CD4-positive, alpha-beta T cell (primary cell): ENCODE data around the gene EHD2. TPM values are rescaled to one million over a fixed set of nuclear protein-coding genes. Genes with fewer than 3 reads are reported as not detected.

Experiments
- ATAC-seq: fragments of 200-7000 bp; cut with Tn5 transposase; one replicate; pipeline ENCODE4 v1.10.0; 2022; ENCODE audit warnings: mild to moderate bottlenecking; ENCODE audit not compliant: poor library complexity
- CTCF ChIA-PET: fragments of 350-600 bp; sonication (Branson Sonifier 250); formaldehyde crosslinking; loops from one replicate; lab custom pipeline; 2021; ENCODE audit warnings: antibody characterized with exemption, inconsistent platforms; lab: Charles Lee
- POLR2A ChIA-PET: fragments of 350-600 bp; sonication (Branson Sonifier 250); formaldehyde crosslinking; loops from one replicate; lab custom pipeline; 2021; ENCODE audit warnings: antibody characterized with exemption, inconsistent platforms; lab: Charles Lee
- DNase-seq, 14 experiments: peaks; one replicate each; pipeline ENCODE4 v3.0.0-alpha.2; 2013 to 2020; ENCODE audit warnings: mixed read lengths in 2 of 14
- H3K27ac ChIP-seq, 2 donors: one replicate each; pipeline versions ENCODE4 v1.5.1 to v1.7.0; 2013; ENCODE audit warnings: low read length in 2 of 2, low read depth in 1 of 2, mild to moderate bottlenecking in 1 of 2
- H3K27me3 ChIP-seq, 2 experiments: 1 replicate in 1 of 2; 2 replicates in 1 of 2; pipeline versions ENCODE4 v1.6.1 to v1.7.0; 2013; ENCODE audit warnings: low read length in 2 of 2, control low read depth in 1 of 2, mild to moderate bottlenecking in 1 of 2, moderate library complexity in 1 of 2; ENCODE audit not compliant: insufficient read depth in 2 of 2, control insufficient read depth in 1 of 2
- H3K36me3 ChIP-seq: one replicate; pipeline ENCODE4 v1.6.1; 2013; ENCODE audit warnings: low read length, control low read depth; ENCODE audit not compliant: insufficient read depth
- H3K4me1 ChIP-seq: one replicate; pipeline ENCODE4 v1.6.1; 2013; ENCODE audit warnings: low read length, control low read depth; ENCODE audit not compliant: insufficient read depth
- H3K4me3 ChIP-seq: one replicate; pipeline ENCODE4 v1.5.1; 2013; ENCODE audit warnings: mild to moderate bottlenecking, low read length, moderate library complexity
- H3K9me3 ChIP-seq, 2 experiments: 1 replicate in 1 of 2; 2 replicates in 1 of 2; pipeline versions ENCODE4 v1.6.1 to v1.7.0; 2013; ENCODE audit warnings: low read length in 2 of 2, mild to moderate bottlenecking in 2 of 2, control low read depth in 1 of 2, moderate library complexity in 1 of 2; ENCODE audit not compliant: control insufficient read depth in 1 of 2, insufficient read depth in 1 of 2
- H3K27ac Mint-ChIP-seq: one replicate; pipeline ENCODE4 v1.8.0; 2020; ENCODE audit warnings: mixed read lengths
- H3K27me3 Mint-ChIP-seq: one replicate; pipeline ENCODE4 v1.8.0; 2021; ENCODE audit warnings: mixed read lengths
- H3K36me3 Mint-ChIP-seq: one replicate; pipeline ENCODE4 v1.8.0; 2021; ENCODE audit warnings: low read depth, mixed read lengths
- H3K4me1 Mint-ChIP-seq: one replicate; pipeline ENCODE4 v1.8.0; 2021; ENCODE audit warnings: low read depth, mixed read lengths
- H3K4me3 Mint-ChIP-seq: one replicate; pipeline ENCODE4 v1.8.0; 2020; ENCODE audit warnings: mild to moderate bottlenecking, mixed read lengths
- H3K9me3 Mint-ChIP-seq: one replicate; pipeline ENCODE4 v1.8.0; 2020; ENCODE audit warnings: mixed read lengths
- CTCF ChIP-seq: fragments of 200-600 bp; IDR thresholded peaks from one replicate; pipeline ENCODE4 v1.8.0; 2022; ENCODE audit warnings: antibody characterized with exemption, mild to moderate bottlenecking
- intact Hi-C, 2 experiments: fragments of 100-400 bp; cut with DNase I in 1 of 2; cut with micrococcal nuclease in 1 of 2; formaldehyde crosslinking; loops; one replicate each; pipeline versions ENCODE4 v1.15.1 to v1.9.0; 2023 to 2025; cut with DNase I, micrococcal nuclease
- total RNA-seq, 174 experiments: library from RNA in 2 of 174; stranded (reverse) in 2 of 174; gene quantifications; one replicate each; pipeline ENCODE4 v1.2.3 and lab custom pipeline; 2021 to 2026

EHD2 gene
- total RNA-seq, 2 experiments from 2014 or later: 0.16 TPM; not detected in 1

GRCh38 chr19:47729799-47730520 lies 16.7 kb downstream of the EHD2 start:
- ATAC-seq (peak; percentile 61), DNase-seq (peak in 5 of 14 experiments; percentile 9 to 48 (median 25))
- ChIA-PET CTCF (no interaction called here), POLR2A (no interaction called here)
- no peaks in the 10 kb centered on the region for H3K36me3 Mint-ChIP-seq
- H3K27ac Mint-ChIP-seq: no peak overlapping the region
- TF ChIP-seq CTCF: no peak
- peaks cover 31% of the 10 kb centered on the region for H3K27me3 Mint-ChIP-seq
- Histone ChIP-seq H3K27me3 (peaks cover 16 to 21% of the 10 kb centered on the region in 2 experiments), H3K4me3 (peak overlapping the region; percentile 40), H3K27ac (no peak overlapping the region), H3K36me3 (no peaks in the 10 kb centered on the region), H3K9me3 (peaks cover 0 to 12% of the 10 kb centered on the region in 2 experiments), H3K4me1 (peaks cover 14% of the 10 kb centered on the region)
- no peaks in the 10 kb centered on the region for H3K9me3 Mint-ChIP-seq
- intact Hi-C loops: no loop called here
- H3K4me1 Mint-ChIP-seq: peaks cover 17% of the 10 kb centered on the region
- H3K4me3 Mint-ChIP-seq: peak overlapping the region; percentile 60

DNA sequence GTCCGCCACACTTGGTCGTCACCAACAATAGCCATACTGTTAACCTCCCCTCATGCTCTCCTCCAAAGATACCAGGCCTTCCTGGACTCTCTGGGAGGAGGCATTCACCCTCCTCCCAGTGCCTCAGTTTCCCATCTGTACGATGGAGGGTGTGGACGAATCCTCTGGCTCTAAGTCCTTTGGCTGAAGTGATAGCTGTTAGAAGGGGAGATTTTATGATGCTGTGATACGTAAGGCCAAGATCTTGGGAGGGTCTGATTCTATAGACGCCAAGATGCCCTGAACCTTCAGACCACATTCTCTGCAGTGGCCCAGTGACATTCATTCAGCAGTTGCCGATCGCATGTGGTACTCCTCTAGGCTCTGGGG lies 17.3 kb downstream of the EHD2 start:
- peaks cover 31% of the 10 kb centered on the region for H3K27me3 Mint-ChIP-seq
- H3K4me3 Mint-ChIP-seq: peak overlapping the region; percentile 60
- Histone ChIP-seq H3K4me3 (no peak overlapping the region), H3K27ac (no peak overlapping the region), H3K9me3 (peaks cover 0 to 12% of the 10 kb centered on the region in 2 experiments), H3K36me3 (no peaks in the 10 kb centered on the region), H3K4me1 (peaks cover 14% of the 10 kb centered on the region), H3K27me3 (peaks cover 16 to 21% of the 10 kb centered on the region in 2 experiments)
- POLR2A ChIA-PET: no interaction called here
- ATAC-seq (no peak), DNase-seq (no peak)
- H3K4me1 Mint-ChIP-seq: peaks cover 17% of the 10 kb centered on the region
- intact Hi-C loops: no loop called here
- CTCF ChIA-PET: no interaction called here
- H3K9me3 Mint-ChIP-seq: no peaks in the 10 kb centered on the region
- H3K27ac Mint-ChIP-seq: no peak overlapping the region
- H3K36me3 Mint-ChIP-seq: no peaks in the 10 kb centered on the region
- no peak for TF ChIP-seq CTCF

- intact Hi-C loops: no loop called here
- H3K27me3 ChIP-seq: peaks cover 16 to 21% of the 10 kb centered on the region in 2 experiments
- H3K9me3 ChIP-seq: peaks cover 0 to 8% of the 10 kb centered on the region in 2 experiments
- Mint-ChIP-seq H3K4me1 (peaks cover 17% of the 10 kb centered on the region), H3K9me3 (no peaks in the 10 kb centered on the region), H3K27ac (no peak overlapping the region), H3K4me3 (no peak overlapping the region), H3K27me3 (peaks cover 31% of the 10 kb centered on the region), H3K36me3 (no peaks in the 10 kb centered on the region)
- DNase-seq (no peak), ATAC-seq (no peak)
- no peak overlapping the region for H3K27ac ChIP-seq
- ChIA-PET CTCF (no interaction called here), POLR2A (no interaction called here)
- no peak for TF ChIP-seq CTCF
- no peaks in the 10 kb centered on the region for H3K36me3 ChIP-seq
- H3K4me3 ChIP-seq: no peak overlapping the region
- H3K4me1 ChIP-seq: peaks cover 14% of the 10 kb centered on the region
These were observed 17.7 kb downstream of the EHD2 start for GRCh38 chr19:47730910-47731309.
